Mesendoderm (in vitro differentiated cells): ENCODE results near the gene KLF7.
A peak's percentile ranks its signal among the peaks of the same experiment; 100 is the strongest.
"Not testable (repeated sequence)": the region's sequence is repeated elsewhere in the genome, so short reads cannot be mapped to it uniquely, and the experiment has no call there.

Source experiments
- DNase-seq: peaks from one replicate; pipeline ENCODE4 v3.0.0; 2013
- H2AK5ac ChIP-seq: 2 replicates; pipeline ENCODE4 v1.6.1; 2013; ENCODE audit warnings: low read length, inconsistent platforms
- H2BK120ac ChIP-seq: 2 replicates; pipeline ENCODE4 v1.6.1; 2013; ENCODE audit warnings: low read depth, mild to moderate bottlenecking, low read length, moderate library complexity, mixed read lengths
- H2BK15ac ChIP-seq: replicated peaks from 2 replicates; pipeline ENCODE4 v1.6.1; 2013; ENCODE audit warnings: low read depth, mild to moderate bottlenecking, moderate library complexity
- H2BK5ac ChIP-seq: 2 replicates; pipeline ENCODE4 v1.6.1; 2013; ENCODE audit warnings: low read length, inconsistent platforms
- H3K18ac ChIP-seq: 2 replicates; pipeline ENCODE4 v1.6.1; 2013; ENCODE audit warnings: mild to moderate bottlenecking, low read length, mixed read lengths
- H3K23ac ChIP-seq: one replicate; pipeline ENCODE4 v1.6.1; 2013; ENCODE audit warnings: low read length
- H3K27ac ChIP-seq: 2 replicates; pipeline ENCODE4 v1.5.1; 2013; ENCODE audit warnings: low read depth, mild to moderate bottlenecking, inconsistent platforms, low read length, moderate library complexity
- H3K27me3 ChIP-seq: 2 replicates; pipeline ENCODE4 v1.6.1; 2013; ENCODE audit warnings: low read length, control low read depth, mild to moderate bottlenecking, inconsistent platforms; ENCODE audit not compliant: insufficient read depth, poor library complexity
- H3K36me3 ChIP-seq: 2 replicates; pipeline ENCODE4 v1.6.1; 2013; ENCODE audit warnings: low read length, inconsistent platforms; ENCODE audit not compliant: control insufficient read depth, insufficient read depth
- H3K4ac ChIP-seq: one replicate; pipeline ENCODE4 v1.6.1; 2013; ENCODE audit warnings: low read depth, mild to moderate bottlenecking, low read length, moderate library complexity
- H3K4me1 ChIP-seq: 2 replicates; pipeline ENCODE4 v1.6.1; 2013; ENCODE audit warnings: low read depth, low read length, inconsistent platforms; ENCODE audit not compliant: control insufficient read depth
- H3K4me2 ChIP-seq: 2 replicates; pipeline ENCODE4 v1.6.1; 2013; ENCODE audit warnings: low read length
- H3K4me3 ChIP-seq: 2 replicates; pipeline ENCODE4 v1.5.1; 2013; ENCODE audit warnings: mild to moderate bottlenecking, low read length
- H3K56ac ChIP-seq: one replicate; pipeline ENCODE4 v1.6.1; 2013; ENCODE audit warnings: low read length
- H3K79me1 ChIP-seq: 2 replicates; pipeline ENCODE4 v1.6.1; 2013; ENCODE audit warnings: low read length, inconsistent platforms
- H3K79me2 ChIP-seq: 2 replicates; pipeline ENCODE4 v1.6.1; 2013; ENCODE audit warnings: mild to moderate bottlenecking, low read length; ENCODE audit not compliant: control insufficient read depth, insufficient read depth
- H3K9ac ChIP-seq: 2 replicates; pipeline ENCODE4 v1.6.1; 2013; ENCODE audit warnings: low read length, inconsistent platforms
- H4K5ac ChIP-seq: one replicate; pipeline ENCODE4 v1.6.1; 2013; ENCODE audit warnings: low read length
- H4K8ac ChIP-seq: one replicate; pipeline ENCODE4 v1.6.1; 2013; ENCODE audit warnings: low read depth, mild to moderate bottlenecking, control low read depth, low read length, moderate library complexity
- WGBS: extraction: QIAGEN DNeasy Blood & Tissue Kit; methylation state at CpG from one replicate; pipeline ENCODE4 v1.1.7; 2013; ENCODE audit warnings: low lambda C conversion rate, missing lambda C conversion rate; ENCODE audit not compliant: insufficient coverage; ENCODE audit errors: extremely low coverage; 5-methylcytosine and 5-hydroxymethylcytosine counted together

KLF7 gene

GRCh38 chr2:207041279-207041678 is 124.5 kb downstream of the KLF7 start:
- H4K8ac ChIP-seq: no peak overlapping the region

DNA sequence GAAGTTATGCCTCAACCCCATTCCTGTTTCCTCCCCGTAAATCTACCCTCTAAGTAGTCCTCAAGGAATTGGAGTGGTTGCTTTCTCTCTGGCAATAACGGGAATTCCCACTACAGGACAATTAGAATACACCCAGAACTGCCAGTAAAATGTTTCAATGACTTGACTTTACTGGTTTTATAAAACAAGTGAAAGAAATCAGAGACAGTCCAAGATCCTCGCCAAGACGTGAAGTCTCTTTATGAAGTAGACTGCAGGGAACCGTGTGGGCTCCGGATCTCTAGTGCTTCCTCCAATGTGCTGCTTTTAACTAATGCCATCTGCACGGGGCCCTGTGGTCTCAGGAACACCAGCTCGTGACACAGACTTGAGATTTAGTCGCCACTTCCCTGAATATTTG is 125.1 kb downstream of the KLF7 start:
- H2BK5ac ChIP-seq: no peak overlapping the region
- no peak overlapping the region for H3K4me3 ChIP-seq
- H3K9ac ChIP-seq: no peak overlapping the region
- no peak overlapping the region for H3K27ac ChIP-seq
- H2AK5ac ChIP-seq: no peak overlapping the region
- no peak overlapping the region for H2BK15ac ChIP-seq
- H3K18ac ChIP-seq: no peak overlapping the region
- H3K4me1 ChIP-seq: peaks cover 1% of the 10 kb centered on the region
- H4K8ac ChIP-seq: no peak overlapping the region
- H3K4me2 ChIP-seq: no peak overlapping the region
- H3K79me1 ChIP-seq: no peaks in the 10 kb centered on the region
- no peaks in the 10 kb centered on the region for H3K27me3 ChIP-seq
- H3K36me3 ChIP-seq: no peaks in the 10 kb centered on the region
- H3K56ac ChIP-seq: no peak overlapping the region
- no peak for DNase-seq
- H3K79me2 ChIP-seq: no peaks in the 10 kb centered on the region
- no peak overlapping the region for H2BK120ac ChIP-seq
- H4K5ac ChIP-seq: no peak overlapping the region
- H3K4ac ChIP-seq: no peak overlapping the region
- H3K23ac ChIP-seq: no peak overlapping the region
- WGBS: no CpG with 5 or more reads among the region's 9 CpGs

More at GRCh38 chr2:207041279-207041678, 124.5 kb downstream of the KLF7 start:
- Histone ChIP-seq H3K79me2 (no peaks in the 10 kb centered on the region), H4K5ac (no peak overlapping the region), H3K4ac (peak overlapping the region; percentile 99), H3K23ac (no peak overlapping the region), H3K79me1 (no peaks in the 10 kb centered on the region), H2AK5ac (no peak overlapping the region), H3K56ac (no peak overlapping the region), H3K27ac (no peak overlapping the region), H2BK5ac (no peak overlapping the region), H3K9ac (no peak overlapping the region), H2BK120ac (peak overlapping the region; percentile 85), H3K18ac (peak overlapping the region; percentile 93), H3K4me3 (no peak overlapping the region), H2BK15ac (no peak overlapping the region), H3K27me3 (no peaks in the 10 kb centered on the region), H3K4me1 (peaks cover 1% of the 10 kb centered on the region), H3K36me3 (no peaks in the 10 kb centered on the region), H3K4me2 (no peak overlapping the region)
- DNase-seq: peak; percentile 55
- WGBS: no CpG with 5 or more reads among the region's 10 CpGs

GRCh38 chr2:207039225-207039624 is 126.5 kb downstream of the KLF7 start:
- H4K5ac ChIP-seq: no peak overlapping the region
- no peak overlapping the region for H3K56ac ChIP-seq
- no peak for DNase-seq
- no peak overlapping the region for H3K27ac ChIP-seq
- no peak overlapping the region for H2BK120ac ChIP-seq
- peaks cover 1% of the 10 kb centered on the region for H3K4me1 ChIP-seq
- no peak overlapping the region for H4K8ac ChIP-seq
- H2BK5ac ChIP-seq: peak overlapping the region; percentile 83
- H3K23ac ChIP-seq: no peak overlapping the region
- no peak overlapping the region for H3K4ac ChIP-seq
- H3K4me3 ChIP-seq: no peak overlapping the region
- no peaks in the 10 kb centered on the region for H3K79me2 ChIP-seq
- H3K36me3 ChIP-seq: no peaks in the 10 kb centered on the region
- H3K27me3 ChIP-seq: no peaks in the 10 kb centered on the region
- no peak overlapping the region for H2BK15ac ChIP-seq
- H2AK5ac ChIP-seq: peak overlapping the region; percentile 81
- H3K79me1 ChIP-seq: no peaks in the 10 kb centered on the region
- WGBS: no CpG with 5 or more reads among the region's 4 CpGs
- no peak overlapping the region for H3K18ac ChIP-seq
- no peak overlapping the region for H3K9ac ChIP-seq
- no peak overlapping the region for H3K4me2 ChIP-seq

- Histone ChIP-seq H3K79me1 (no peaks in the 10 kb centered on the region), H2BK120ac (peak overlapping the region; percentile 30), H3K4me1 (peaks cover 1% of the 10 kb centered on the region), H3K4ac (no peak overlapping the region), H3K27me3 (no peaks in the 10 kb centered on the region), H3K27ac (no peak overlapping the region), H3K79me2 (no peaks in the 10 kb centered on the region), H3K56ac (peak overlapping the region; percentile 58), H3K4me2 (no peak overlapping the region), H3K18ac (peak overlapping the region; percentile 29), H3K36me3 (no peaks in the 10 kb centered on the region), H3K23ac (no peak overlapping the region), H3K4me3 (no peak overlapping the region), H4K5ac (no peak overlapping the region), H4K8ac (no peak overlapping the region), H2BK15ac (no peak overlapping the region), H2AK5ac (peak overlapping the region; percentile 46), H3K9ac (no peak overlapping the region), H2BK5ac (peak overlapping the region; percentile 74)
- no peak for DNase-seq
- no CpG with 5 or more reads among the region's 2 CpGs for WGBS
Measured at GRCh38 chr2:207038299-207038698, 127.4 kb downstream of the KLF7 start.

GRCh38 chr2:207037896-207038295 is 127.9 kb downstream of the KLF7 start:
- H3K4me1 ChIP-seq: peaks cover 1% of the 10 kb centered on the region
- peak overlapping the region; percentile 81 for H3K27ac ChIP-seq

GRCh38 chr2:207037023-207037422 is 128.7 kb downstream of the KLF7 start:
- not testable (repeated sequence) for H3K36me3 ChIP-seq, H3K4me3 ChIP-seq, H2AK5ac ChIP-seq, H3K23ac ChIP-seq, H2BK15ac ChIP-seq, H3K4me2 ChIP-seq, DNase-seq, H3K4ac ChIP-seq, H3K27ac ChIP-seq, H4K8ac ChIP-seq, H3K27me3 ChIP-seq, H4K5ac ChIP-seq, H3K79me2 ChIP-seq, H3K4me1 ChIP-seq, H3K79me1 ChIP-seq, H2BK120ac ChIP-seq, H2BK5ac ChIP-seq, H3K9ac ChIP-seq, H3K56ac ChIP-seq, H3K18ac ChIP-seq
- WGBS: no CpG with 5 or more reads among the region's 8 CpGs

More at GRCh38 chr2:207037896-207038295, 127.9 kb downstream of the KLF7 start:
- Histone ChIP-seq H4K8ac (no peak overlapping the region), H3K27me3 (no peaks in the 10 kb centered on the region), H3K4me2 (no peak overlapping the region), H3K56ac (peak overlapping the region; percentile 22), H2AK5ac (no peak overlapping the region), H2BK120ac (peak overlapping the region; percentile 13), H3K4ac (no peak overlapping the region), H3K9ac (no peak overlapping the region), H3K79me1 (no peaks in the 10 kb centered on the region), H4K5ac (no peak overlapping the region), H2BK5ac (no peak overlapping the region), H3K4me3 (no peak overlapping the region), H3K36me3 (no peaks in the 10 kb centered on the region), H2BK15ac (no peak overlapping the region), H3K79me2 (no peaks in the 10 kb centered on the region), H3K18ac (peak overlapping the region; percentile 86), H3K23ac (no peak overlapping the region)
- DNase-seq: no peak
- no CpG with 5 or more reads among the region's 7 CpGs for WGBS
